ENCODE measurements around the gene FAM53A.

The FAM53A gene

GRCh38 chr4:1594871-1595788 is 89.0 kb downstream of the FAM53A start:
- in situ Hi-C loops (cut with MboI; ENCODE audit: low sequenced_read_pairs): no loop called here

GRCh38 chr4:1593881-1594345 is 90.2 kb downstream of the FAM53A start:
- in situ Hi-C loops (cut with MboI; ENCODE audit: low sequenced_read_pairs): no loop called here

GRCh38 chr4:1593458-1593857 is 90.7 kb downstream of the FAM53A start:
- in situ Hi-C loops (cut with MboI; ENCODE audit: low sequenced_read_pairs): no loop called here

- in situ Hi-C loops (cut with MboI; ENCODE audit: low sequenced_read_pairs): no loop called here
Observed at GRCh38 chr4:1592709-1593417, 91.2 kb downstream of the FAM53A start.

- in situ Hi-C loops (cut with MboI; ENCODE audit: low sequenced_read_pairs): no loop called here
Observed at GRCh38 chr4:1592068-1592708, 91.9 kb downstream of the FAM53A start.

DNA sequence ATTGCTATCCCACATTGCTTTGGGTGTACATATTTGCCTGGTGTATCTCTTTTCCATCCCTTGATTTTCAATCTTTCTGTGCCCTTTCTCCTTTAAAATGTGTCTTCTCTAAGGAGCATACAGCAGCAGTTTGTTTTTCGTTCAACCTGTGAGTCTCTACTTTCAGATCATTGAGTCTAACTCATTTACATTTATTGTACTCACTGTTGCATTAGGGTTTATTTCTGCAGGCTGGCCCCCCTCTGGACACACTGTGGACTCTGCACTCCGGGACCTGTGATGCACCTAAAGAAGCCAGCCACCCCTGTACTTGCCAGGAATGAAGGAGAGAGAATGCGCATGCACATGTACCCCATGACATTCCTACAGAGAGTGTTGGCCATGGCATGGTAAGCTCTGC is 93.0 kb downstream of the FAM53A start:
- in situ Hi-C loops (cut with MboI; ENCODE audit: low sequenced_read_pairs): no loop called here

DNA sequence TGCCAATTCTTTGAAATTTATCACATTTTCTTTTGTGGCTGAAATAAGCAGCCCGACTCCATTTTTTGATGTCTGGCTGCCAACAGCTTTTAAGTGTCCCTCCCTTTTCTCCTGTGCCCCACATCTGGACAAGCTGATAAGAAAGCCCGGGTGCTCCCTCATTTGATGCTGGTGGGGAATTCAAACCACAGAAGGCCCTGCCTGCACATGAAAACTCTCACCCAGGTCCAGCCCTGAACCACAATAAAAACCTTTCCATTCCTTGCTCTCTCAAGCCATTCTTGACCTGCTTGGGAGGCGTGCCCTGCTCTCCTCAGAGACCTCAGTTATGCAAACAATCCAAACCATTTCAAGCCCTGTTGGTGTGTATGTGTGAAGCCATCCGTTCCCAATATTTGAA is 93.9 kb downstream of the FAM53A start:
- in situ Hi-C loops (cut with MboI; ENCODE audit: low sequenced_read_pairs): no loop called here
